Measurements from ENCODE around the gene MOV10L1.
A peak's percentile ranks its signal among the peaks of the same experiment; 100 is the strongest.

Gene MOV10L1

GRCh38 chr22:50200461-50201190 lies 110.8 kb downstream of the MOV10L1 start, which contains the start of gene SELENOO:
Gene SELENOO, plus strand, starts transcription at chr22:50201011. Its CDS starts 26 bp downstream, at chr22:50201037.
- no peaks in the 10 kb centered on the region for H3K27me3 ChIP-seq (ENCODE audit: insufficient read depth, poor library complexity, severe bottlenecking)
- H3K4me1 ChIP-seq (ENCODE audit: insufficient read depth, poor library complexity, severe bottlenecking) = no peaks in the 10 kb centered on the region
- peaks cover 41% of the 10 kb centered on the region for H3K36me3 ChIP-seq (ENCODE audit: low read depth)
- TF ChIP-seq CTCF (IDR thresholded peaks at IDR 0.05; ENCODE audit: poor library complexity, severe bottlenecking) = no peak
- ATAC-seq (ENCODE audit: low read depth) = peak; percentile 78
- H3K27ac ChIP-seq (ENCODE audit: poor library complexity, severe bottlenecking) = peak within 1 kb of the TSS; percentile 50
- DNase-seq (ENCODE audit: low spot score) = peak; percentile 87
- H3K9me3 ChIP-seq (ENCODE audit: severe bottlenecking) = no peaks in the 10 kb centered on the region
- H3K4me3 ChIP-seq (ENCODE audit: severe bottlenecking) = peak within 1 kb of the TSS; percentile 100

- Histone ChIP-seq H3K4me1 (ENCODE audit: insufficient read depth, poor library complexity, severe bottlenecking) (no peaks in the 10 kb centered on the region), H3K27ac (ENCODE audit: poor library complexity, severe bottlenecking) (peak overlapping the region; percentile 50), H3K36me3 (ENCODE audit: low read depth) (peaks cover 39% of the 10 kb centered on the region), H3K9me3 (ENCODE audit: severe bottlenecking) (no peaks in the 10 kb centered on the region), H3K27me3 (ENCODE audit: insufficient read depth, poor library complexity, severe bottlenecking) (no peaks in the 10 kb centered on the region), H3K4me3 (ENCODE audit: severe bottlenecking) (peak overlapping the region; percentile 100)
- TF ChIP-seq CTCF (IDR thresholded peaks at IDR 0.05; ENCODE audit: poor library complexity, severe bottlenecking) = no peak
- ATAC-seq (ENCODE audit: low read depth) = no peak
- no peak for DNase-seq (ENCODE audit: low spot score)
These were observed 111.7 kb downstream of the MOV10L1 start for GRCh38 chr22:50201191-50202129.

DNA sequence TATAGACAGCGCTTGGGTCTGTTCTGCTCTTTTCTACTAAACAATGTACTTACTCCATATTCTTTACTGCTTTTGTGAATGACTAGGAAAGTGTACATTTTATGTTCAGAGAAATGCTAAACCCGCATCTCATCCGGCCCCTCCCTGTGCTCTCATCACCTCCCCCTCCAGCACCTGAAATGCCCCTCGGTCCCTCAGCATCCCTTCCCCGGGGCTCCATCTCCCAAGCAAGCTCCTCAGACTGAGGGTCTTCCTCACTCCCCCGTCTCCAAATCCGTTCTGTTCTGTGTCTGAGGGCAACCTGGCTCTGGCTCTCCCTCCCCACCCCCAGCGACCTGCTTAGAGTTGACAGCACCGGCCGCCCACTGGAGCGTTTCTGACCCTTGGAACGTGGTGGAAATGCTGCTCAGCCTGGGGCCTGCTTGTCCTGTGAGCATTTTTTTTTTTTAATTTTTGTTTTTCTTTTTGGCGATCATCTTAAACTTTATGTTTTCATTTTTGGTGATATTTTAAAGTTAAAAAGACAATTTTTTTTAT lies 112.4 kb downstream of the MOV10L1 start:
- no peaks in the 10 kb centered on the region for H3K9me3 ChIP-seq (ENCODE audit: severe bottlenecking)
- no peak for DNase-seq (ENCODE audit: low spot score)
- no peaks in the 10 kb centered on the region for H3K27me3 ChIP-seq (ENCODE audit: insufficient read depth, poor library complexity, severe bottlenecking)
- H3K4me1 ChIP-seq (ENCODE audit: insufficient read depth, poor library complexity, severe bottlenecking) = no peaks in the 10 kb centered on the region
- no peak for ATAC-seq (ENCODE audit: low read depth)
- peak overlapping the region; percentile 100 for H3K4me3 ChIP-seq (ENCODE audit: severe bottlenecking)
- no peak for TF ChIP-seq CTCF (IDR thresholded peaks at IDR 0.05; ENCODE audit: poor library complexity, severe bottlenecking)
- H3K36me3 ChIP-seq (ENCODE audit: low read depth) = peaks cover 46% of the 10 kb centered on the region
- H3K27ac ChIP-seq (ENCODE audit: poor library complexity, severe bottlenecking) = no peak overlapping the region

GRCh38 chr22:50203288-50203687 lies 113.5 kb downstream of the MOV10L1 start:
- Histone ChIP-seq H3K9me3 (ENCODE audit: severe bottlenecking) (no peaks in the 10 kb centered on the region), H3K27me3 (ENCODE audit: insufficient read depth, poor library complexity, severe bottlenecking) (no peaks in the 10 kb centered on the region), H3K27ac (ENCODE audit: poor library complexity, severe bottlenecking) (no peak overlapping the region), H3K36me3 (ENCODE audit: low read depth) (peaks cover 45% of the 10 kb centered on the region), H3K4me1 (ENCODE audit: insufficient read depth, poor library complexity, severe bottlenecking) (no peaks in the 10 kb centered on the region), H3K4me3 (ENCODE audit: severe bottlenecking) (no peak overlapping the region)
- ATAC-seq (ENCODE audit: low read depth) (no peak), DNase-seq (ENCODE audit: low spot score) (no peak)
- TF ChIP-seq CTCF (IDR thresholded peaks at IDR 0.05; ENCODE audit: poor library complexity, severe bottlenecking) = no peak

Data from RWPE2 (cell line).